Upper lobe of left lung (tissue), 4 donors: ENCODE results near the gene CYSTM1.

Source experiments
- CTCF ChIP-seq, 6 experiments: fragments of 450-650 bp in 4 of 6; fragments of 200-600 bp in 2 of 6; sonication (generic) in 2 of 6; IDR thresholded peaks; one replicate each; pipeline ENCODE4 v1.5.1; 2016 to 2019; ENCODE audit warnings: antibody characterized with exemption in 6 of 6
- POLR2A ChIP-seq, 4 donors: fragments of 450-650 bp; IDR thresholded peaks; one replicate each; pipeline ENCODE4 v1.5.1; 2016 to 2017; ENCODE audit warnings: antibody characterized with exemption in 4 of 4, mild to moderate bottlenecking in 2 of 4
- POLR2AphosphoS5 ChIP-seq, 2 donors: sonication (generic); formaldehyde crosslinking; IDR thresholded peaks; one replicate each; pipeline ENCODE4 v1.5.1; 2017; ENCODE audit warnings: antibody characterized with exemption in 2 of 2

- TF ChIP-seq CTCF (IDR thresholded peaks at IDR 0.05) (no peak), POLR2AphosphoS5 (IDR thresholded peaks at IDR 0.05) (no peak), POLR2A (IDR thresholded peaks at IDR 0.05) (no peak)
These were observed 83.0 kb downstream of the CYSTM1 start for GRCh38 chr5:140258016-140258415.
